ENCODE results near the gene ALG12.

Gene ALG12

GRCh38 chr22:49957826-49958365 lies 39.7 kb upstream of the ALG12 start:
- DNase-seq: no peak

DNA sequence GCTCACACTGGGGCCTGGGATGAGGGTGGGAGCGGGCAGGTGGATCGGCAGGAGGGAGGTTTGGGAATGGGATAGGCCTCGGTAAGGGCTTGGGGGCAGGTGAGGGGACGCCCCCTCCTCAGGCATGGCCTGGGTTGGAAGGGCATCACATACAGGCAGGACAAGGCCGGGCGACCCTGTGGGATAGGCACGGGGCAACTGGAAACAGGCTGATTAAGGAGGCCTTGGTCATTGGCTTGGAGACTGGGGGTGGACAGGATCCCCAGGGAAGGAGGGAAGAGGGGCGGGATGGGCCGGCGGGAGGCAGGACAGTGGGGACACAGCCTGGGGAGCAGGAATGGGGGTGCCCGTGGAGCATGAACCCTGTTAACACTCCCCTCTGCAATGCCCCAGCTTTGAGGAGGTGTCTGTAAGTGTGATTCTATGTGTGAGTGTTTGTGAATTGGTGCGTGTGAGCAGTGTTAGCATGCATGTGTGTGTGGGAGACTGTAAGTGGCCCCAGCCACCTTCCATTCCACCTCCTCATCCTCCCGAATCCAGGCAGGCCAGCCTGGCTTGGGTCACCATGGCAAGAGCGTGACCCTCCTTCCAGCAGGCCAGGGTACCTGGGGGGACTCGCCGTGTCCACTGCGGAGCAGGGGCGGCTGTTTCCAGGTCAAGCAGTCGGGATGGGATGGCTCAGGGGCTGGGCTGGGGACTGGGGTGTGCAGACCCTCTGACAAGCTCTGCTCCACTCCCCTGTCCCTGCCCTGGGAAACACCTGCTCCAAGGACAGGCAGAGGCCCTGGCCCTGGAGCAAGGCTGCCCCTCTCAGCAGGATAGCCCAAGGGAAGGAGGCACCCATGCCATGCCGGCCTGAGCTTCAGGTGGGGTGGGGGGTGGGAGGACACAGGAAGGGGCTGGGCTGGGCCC lies 38.9 kb upstream of the ALG12 start:
- no peak for DNase-seq

DNA sequence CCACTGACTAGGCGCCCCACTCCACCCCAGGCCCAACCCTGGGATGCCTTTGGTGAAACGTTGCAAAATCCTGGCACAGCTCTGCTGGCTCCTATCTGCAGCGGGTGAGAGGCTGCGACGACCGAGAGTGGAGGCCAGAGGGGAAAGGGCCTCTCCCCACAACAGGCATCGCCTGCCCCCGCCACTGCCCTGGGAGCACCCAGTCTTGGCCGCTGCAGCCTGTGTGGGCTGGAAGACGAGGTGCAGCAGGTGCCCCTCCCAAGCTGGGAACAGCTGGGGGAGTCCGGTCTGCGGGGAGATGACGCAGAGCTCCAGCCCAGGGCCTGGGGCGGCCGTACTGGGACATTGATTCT lies 38.2 kb upstream of the ALG12 start:
- no peak for DNase-seq

GRCh38 chr22:49955581-49956417 lies 37.6 kb upstream of the ALG12 start:
- DNase-seq: no peak

DNA sequence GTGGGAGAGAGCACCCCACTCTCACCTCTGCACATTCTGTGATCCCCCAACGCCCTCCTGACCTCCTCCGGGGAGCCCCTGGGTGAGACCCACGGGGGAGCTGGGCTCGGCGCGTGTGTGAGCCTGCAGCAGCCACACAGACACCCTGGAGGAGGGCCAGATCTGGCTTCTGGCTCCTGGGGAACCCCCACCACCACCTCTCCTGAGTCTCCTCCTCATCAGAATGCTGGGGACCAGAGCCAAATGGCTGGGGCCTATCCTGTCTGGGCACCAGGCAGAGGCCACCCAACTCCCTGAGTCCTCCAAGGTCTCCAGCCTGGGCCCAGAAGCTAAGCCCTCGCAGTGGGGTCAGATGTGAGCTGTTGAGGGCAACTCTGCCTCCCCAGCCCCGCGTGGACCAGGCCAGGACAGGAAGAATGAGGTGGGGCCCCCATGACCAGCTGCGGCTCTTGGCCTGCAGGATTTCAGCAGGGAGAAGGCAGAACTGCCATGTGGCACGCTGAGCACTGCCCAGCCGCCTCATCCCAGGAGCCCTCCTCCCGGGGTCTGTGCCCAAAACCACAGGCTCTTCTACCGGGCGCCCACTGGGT lies 36.8 kb upstream of the ALG12 start:
- DNase-seq: no peak

DNA sequence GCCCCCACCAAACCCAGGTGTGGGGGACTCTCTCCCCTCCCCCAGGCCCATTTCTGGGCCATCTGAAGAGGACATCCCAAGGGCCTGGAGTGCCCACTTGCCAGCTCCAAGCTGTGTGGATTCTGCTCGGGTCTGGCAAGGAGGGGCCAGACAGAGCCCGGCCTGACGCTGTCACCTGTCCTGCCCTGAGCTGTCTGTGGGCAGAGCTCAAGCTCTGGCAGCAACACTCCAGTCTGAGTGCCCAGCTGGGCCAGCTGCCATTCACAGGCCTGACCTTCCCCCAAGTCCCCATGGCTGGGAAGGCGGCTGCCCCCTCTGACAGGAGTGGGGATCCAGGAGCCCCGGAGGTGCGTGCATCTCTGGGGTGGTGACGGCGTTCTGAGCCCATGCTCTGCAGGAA lies 36.1 kb upstream of the ALG12 start:
- DNase-seq: no peak

GRCh38 chr22:49953680-49954344 lies 35.6 kb upstream of the ALG12 start:
- no peak for DNase-seq

- no peak for DNase-seq
Measured at GRCh38 chr22:49953027-49953679, 34.9 kb upstream of the ALG12 start.

DNA sequence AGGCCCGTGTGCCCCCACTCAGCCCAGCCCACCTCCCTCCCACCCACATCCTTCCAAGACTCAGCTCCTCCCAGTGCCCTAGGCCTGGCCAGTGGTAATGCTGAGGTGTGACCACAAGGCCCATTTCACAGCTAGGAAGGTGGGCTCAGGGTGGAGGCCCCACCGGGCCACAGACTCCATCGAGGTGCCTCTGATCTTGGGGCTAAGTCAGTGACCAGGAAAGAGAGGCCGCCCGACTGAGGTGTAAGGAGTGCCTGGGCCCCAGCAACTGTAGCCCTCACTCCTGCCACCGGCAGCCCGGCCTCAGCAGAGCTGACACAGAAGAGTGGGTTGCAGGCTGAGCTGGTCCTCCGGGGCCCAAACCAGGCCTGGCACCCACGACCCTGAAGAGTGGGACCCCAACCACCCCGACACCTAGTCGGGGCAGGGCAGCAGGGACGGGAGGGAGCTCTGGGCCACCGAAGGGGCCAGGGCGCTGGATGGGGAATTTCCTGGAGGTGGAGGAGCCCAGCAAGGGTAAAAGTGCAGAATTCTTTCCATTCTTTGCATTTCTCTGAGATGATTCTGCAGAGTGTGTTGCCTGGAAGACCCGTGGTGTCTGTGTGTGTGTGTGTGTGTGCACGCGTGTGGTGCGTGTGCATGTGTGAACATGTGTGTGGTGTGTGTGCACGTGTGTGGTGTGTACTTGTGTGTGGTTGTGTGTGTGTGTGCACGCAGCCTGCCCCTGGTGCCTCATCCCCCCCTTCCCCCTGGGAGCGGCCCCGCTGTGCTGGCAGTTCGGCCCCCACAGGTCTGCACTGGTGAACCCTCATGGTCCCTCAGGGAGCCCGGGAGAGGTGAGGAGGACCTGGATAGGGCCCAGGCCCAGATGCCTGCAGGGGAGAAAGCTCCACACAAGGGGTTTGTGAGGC lies 34.0 kb upstream of the ALG12 start:
- no peak for DNase-seq

GRCh38 chr22:49951678-49951985 lies 33.4 kb upstream of the ALG12 start:
- no peak for DNase-seq

GRCh38 chr22:49951000-49951677 lies 32.9 kb upstream of the ALG12 start:
- DNase-seq: no peak

- DNase-seq: no peak
Measured at GRCh38 chr22:49950396-49950994, 32.3 kb upstream of the ALG12 start.

- no peak for DNase-seq
Measured at GRCh38 chr22:49949914-49950292, 31.7 kb upstream of the ALG12 start.

DNA sequence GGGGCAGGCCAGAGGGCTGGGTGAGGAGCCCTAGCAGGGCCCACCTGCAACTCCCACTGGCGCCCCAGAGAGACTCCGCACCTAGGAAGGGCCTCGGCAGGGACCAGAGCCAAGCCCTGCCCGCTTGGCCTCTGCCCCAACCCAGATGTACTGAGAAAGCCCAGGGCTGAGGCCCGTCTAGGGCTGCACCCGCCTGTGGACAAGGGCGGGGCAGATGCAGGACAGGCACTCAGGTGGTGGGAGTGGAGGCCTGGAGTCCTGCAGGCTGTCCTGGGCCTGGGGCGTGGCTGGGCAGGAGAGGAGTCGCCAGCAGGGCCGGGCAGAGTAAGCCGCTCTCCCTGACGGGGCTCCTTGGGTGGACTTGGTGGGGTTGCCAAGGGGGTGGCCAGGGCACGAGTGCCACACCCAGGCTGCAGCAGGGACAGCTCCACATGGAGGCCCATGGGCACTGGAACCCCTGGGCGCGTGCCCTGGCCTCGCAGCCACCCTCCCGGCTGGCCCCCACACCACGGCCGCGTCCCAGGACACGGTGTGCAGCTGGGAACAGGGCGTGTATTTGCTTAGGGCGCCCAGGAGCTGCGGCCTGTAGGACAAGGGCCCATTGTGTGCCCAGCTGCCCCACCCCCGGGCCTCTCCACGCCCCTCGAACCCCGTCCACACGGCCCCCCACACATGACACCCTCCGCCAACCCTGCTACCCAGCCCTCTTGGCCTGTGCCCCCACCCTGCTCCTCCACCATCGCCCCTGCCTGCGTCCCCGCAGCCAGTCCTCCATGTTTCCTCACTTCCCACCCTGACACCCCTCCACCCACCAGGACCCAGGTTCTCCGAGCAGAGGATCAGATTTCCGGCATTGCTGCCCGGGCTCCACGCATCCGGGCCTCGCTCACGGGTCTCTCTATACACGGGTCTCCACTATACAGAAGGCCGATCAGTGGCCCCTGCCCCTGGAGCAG lies 31.0 kb upstream of the ALG12 start:
- DNase-seq: no peak

DNA sequence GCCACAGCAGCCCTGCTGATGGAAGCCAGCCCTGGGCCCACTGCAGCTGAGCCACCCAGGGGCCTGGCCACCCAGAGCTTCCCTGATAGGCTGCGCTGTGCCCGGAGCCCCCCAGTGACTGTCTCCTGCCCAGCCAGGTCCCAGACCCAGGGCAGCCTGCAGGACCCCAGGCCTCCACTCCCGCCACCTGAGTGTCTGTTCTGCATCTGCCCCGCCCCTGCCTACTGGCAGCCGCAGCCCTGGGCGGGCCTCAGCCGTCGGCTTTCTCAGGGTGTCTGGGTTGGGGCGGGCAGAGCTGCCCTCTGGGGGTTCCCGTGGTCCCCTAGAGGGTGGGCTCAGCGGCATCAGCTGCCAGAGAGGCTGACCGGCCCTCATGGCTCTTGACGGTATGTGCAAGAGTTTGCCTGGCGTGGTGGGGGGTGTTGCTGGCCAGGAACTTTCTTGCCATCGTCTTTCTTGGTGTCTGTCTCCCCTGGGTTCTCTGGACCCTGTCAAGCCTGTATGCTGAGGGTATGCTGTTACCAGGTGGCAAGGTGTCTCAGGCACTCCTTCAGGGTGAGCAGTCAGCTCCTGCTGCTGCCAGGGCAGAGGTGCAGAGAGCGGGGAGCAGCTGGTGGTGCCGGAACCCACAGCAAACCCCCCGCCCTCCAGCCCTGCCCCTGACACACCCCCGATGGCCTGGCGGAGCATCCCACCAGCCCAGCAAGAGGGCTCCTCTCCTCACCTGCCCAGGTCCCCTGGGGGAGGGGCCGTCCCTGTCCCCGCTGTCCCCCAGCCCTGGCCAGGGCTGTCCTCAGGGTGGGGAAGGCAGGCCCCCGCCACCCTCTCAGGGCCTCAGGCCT lies 30.1 kb upstream of the ALG12 start:
- no peak for DNase-seq

DNA sequence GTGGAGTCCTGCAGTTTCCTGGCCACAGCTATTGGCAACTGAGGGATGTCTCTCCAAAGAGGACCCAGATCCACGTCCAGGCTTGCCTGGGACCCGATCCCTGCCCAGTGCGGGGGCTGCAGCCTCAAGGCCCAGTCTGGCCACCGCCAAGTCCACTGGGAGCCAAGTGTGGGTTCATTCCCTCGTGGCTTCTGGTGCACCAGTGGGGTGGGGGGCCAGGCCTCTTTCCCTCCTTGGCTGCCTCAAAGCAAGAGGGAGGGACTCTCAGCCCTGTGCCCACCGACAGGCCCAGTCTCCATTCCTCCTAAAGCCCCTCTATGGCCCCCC lies 29.0 kb upstream of the ALG12 start:
- DNase-seq: no peak

- no peak for DNase-seq
Measured at GRCh38 chr22:49946612-49947295, 28.5 kb upstream of the ALG12 start.
